Activated CD4-positive, alpha-beta T cell treated with anti-CD3 and anti-CD28 coated beads, Interleukin-2, amount 50 U/mL, for 48 hours (primary cell): ENCODE results near the gene SYNE2.

Source experiments
- DNase-seq, 2 experiments: peaks; one replicate each; pipeline ENCODE4 v3.0.0-alpha.2; 2020

The SYNE2 gene

DNA sequence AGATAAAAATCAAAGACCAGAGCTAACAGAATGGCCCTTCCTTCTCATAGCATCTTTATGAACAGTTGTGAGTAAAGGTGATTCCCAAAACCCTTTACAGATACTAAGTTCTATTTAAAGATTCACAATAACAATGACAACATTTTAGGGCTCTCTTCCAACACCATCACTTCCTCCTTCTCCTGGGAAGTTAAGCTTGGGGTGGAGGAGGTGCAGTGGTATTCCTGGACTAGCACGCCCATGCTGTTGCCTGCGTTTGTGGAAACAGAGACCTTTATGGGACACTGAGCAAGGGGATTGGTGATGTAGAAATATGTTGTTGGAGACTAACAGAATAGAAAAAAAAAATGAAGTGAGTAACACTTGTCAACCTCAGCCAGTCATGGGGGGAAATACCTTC, 22.5 kb downstream of the SYNE2 start:
- no peak for DNase-seq

DNA sequence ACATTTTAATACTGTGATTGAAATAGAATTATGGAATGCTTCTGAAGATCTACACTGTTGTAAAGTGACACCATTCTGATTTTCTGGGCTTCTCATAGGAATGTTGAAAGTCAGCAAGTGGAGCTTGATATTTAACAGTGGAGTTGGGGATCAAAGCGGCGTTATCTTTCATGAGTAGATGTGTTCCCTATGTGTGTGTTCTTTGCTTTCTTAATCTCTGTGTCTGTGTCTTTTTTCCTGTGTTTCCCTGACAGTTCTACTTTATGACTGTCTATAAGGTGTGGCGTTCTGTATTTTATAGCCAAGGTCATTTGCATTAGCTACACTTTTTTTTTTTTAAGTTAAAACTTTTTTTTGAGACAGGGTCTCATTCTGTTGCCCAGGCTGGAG, 24.7 kb downstream of the SYNE2 start:
- DNase-seq: no peak

DNA sequence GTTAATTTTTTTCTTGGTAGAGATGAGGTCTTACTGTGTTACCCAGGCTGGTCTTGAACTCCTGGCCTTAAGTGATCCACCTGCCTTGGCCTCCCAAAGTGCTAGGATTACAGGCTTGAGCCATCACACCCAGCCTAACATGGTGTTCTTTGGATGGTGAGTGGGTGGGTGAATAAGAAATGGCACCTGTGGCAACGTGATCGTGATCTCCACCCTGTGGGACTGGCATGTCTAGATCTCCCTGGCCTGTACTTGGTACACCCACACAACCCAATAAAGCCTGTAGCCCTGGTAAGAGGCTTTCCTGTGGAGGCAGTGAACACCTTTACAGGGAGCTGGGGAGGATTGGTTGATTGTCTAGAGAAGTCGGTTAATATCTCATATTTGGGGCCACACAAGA, 25.2 kb downstream of the SYNE2 start:
- DNase-seq: no peak

GRCh38 chr14:63878792-63879191, 26.0 kb downstream of the SYNE2 start:
- no peak for DNase-seq

DNA sequence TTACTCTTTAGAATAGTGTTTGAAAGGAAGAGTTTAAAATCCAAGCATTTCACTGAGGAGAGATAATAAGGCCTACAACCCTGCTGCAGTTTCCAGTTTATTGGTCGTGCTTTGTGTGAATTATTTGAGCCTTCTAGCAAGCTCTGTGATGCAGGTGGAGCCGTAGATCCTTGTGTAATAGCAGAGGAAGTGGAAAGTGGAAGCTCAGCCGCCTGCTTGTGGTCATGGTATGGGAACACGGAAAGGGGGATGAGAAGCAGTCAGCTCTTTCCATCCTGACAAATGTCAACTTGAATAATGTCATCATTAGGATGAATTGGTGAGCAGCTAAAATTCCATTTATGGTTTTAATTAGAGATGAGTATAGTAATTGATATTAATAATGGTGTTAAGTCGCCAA, 29.1 kb downstream of the SYNE2 start:
- no peak for DNase-seq

- no peak for DNase-seq
Measured at GRCh38 chr14:63887899-63888298, 35.1 kb downstream of the SYNE2 start.

- DNase-seq: no peak
Measured at GRCh38 chr14:63890553-63890952, 37.7 kb downstream of the SYNE2 start.

GRCh38 chr14:63891148-63891975, 38.6 kb downstream of the SYNE2 start:
- no peak for DNase-seq

- DNase-seq: no peak
Measured at GRCh38 chr14:63892265-63892664, 39.5 kb downstream of the SYNE2 start.

GRCh38 chr14:63893701-63894458, 41.1 kb downstream of the SYNE2 start:
- no peak for DNase-seq

DNA sequence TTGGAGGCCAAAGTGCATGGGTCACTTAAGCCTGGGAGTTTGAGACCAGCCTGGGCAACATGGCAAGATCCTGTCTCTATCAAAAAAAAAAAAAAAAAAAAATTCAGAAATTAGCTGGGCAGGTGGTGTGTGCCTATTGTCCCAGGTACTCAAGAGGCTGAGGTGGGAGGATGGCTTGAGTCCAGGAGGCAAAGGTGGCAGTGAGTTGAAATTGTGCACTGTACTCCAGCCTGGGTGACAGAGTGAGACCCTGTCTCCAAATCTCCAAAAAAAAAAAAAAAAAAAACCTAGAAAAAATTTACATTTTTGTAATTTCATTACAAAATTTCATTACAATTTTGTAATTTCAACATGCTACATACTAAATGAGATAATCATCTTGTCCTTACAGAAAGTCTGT, 42.7 kb downstream of the SYNE2 start:
- no peak for DNase-seq

DNA sequence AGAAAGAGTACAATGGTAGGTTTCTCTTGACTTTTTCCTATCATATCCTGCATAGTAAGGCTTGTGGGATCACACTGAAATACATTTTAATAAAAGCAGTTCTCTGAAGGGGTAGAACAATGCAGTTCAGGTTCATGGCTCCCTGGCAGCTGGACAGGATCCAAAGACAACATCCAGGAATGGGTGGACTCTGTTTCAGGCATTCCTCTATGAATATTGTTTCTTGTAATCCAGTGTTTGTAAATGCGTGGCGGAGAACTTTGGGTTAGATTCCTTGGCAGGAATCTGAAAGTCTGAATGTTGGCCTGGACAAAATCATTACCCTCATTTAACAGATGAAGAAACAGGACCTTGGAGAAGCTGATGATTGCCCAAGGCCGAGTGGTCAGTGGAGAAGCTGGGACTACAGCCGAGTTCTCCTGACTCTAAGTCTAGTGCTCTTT, 43.5 kb downstream of the SYNE2 start:
- no peak for DNase-seq

DNA sequence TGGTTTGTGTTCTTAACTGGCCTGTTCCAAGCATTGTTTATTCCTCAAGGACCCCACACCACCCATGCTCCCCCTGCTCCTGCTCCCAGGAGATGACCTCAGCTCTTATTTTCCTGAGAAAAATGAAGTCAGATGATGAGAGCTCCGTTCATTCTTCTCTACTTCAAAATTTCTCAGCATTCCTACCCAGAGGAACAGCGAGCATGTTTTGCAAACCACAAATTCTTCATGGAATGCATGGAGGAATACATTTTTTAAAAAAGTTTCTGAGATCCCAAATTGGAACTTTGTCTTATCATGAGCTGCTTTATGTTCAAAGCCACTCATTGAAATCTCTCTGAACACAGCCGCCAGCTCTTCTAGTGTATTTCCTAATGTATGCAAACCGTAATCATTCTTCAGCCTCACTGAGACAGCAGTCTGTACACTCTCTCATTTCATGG, 44.9 kb downstream of the SYNE2 start:
- DNase-seq: no peak

GRCh38 chr14:63899953-63900352, 47.1 kb downstream of the SYNE2 start:
- no peak for DNase-seq

DNA sequence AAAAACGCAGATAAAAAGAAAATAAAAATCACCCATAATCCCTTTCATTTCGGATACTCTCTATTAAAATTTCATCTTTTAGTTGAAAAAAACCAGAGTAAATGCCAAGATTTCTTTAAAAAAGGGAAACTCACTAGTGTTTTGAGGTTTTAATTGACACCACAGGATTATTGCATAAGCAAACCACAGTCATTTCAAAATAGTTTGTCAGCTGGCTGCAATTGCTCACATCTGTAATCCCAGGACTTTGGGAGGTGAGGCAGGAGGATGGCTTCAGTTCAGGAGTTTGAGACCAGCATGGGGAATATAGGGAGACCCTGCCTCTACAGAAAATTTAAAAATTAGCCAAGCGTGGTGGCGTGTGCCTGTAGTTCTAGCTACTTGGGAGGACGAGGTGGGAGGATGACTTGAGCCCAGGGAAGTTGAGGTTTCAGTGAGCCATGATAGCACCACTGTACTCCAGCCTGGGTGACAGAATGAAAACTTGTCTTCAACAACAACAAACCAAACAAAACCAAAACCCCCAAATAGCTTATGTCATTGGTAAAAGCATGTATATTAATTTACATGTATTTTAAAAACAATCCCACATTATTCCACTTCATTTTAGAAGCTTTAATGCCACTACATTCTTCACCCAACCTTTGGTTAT, 48.8 kb downstream of the SYNE2 start:
- DNase-seq: no peak

- DNase-seq: no peak
Measured at GRCh38 chr14:63902375-63902976, 49.7 kb downstream of the SYNE2 start.

GRCh38 chr14:63904724-63905123, 51.9 kb downstream of the SYNE2 start:
- no peak for DNase-seq

DNA sequence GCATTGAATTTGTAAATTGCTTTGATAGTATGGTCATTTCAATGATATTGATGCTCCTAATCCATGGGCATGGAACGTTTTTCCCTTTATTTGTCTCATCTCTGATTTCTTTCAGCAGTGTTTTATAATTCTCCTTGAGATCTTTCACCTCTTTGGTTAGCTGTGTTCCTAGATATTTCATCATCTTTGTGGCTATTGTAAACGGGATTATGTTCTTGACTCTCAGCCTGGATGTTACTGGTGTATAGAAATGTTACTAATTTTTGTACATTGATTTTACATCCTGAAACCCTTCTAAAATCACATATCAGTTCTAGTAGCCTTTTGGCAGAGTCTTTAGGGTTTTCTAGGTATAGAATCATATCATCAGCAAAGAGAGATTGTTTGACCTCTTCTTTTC, 52.6 kb downstream of the SYNE2 start:
- no peak for DNase-seq

DNA sequence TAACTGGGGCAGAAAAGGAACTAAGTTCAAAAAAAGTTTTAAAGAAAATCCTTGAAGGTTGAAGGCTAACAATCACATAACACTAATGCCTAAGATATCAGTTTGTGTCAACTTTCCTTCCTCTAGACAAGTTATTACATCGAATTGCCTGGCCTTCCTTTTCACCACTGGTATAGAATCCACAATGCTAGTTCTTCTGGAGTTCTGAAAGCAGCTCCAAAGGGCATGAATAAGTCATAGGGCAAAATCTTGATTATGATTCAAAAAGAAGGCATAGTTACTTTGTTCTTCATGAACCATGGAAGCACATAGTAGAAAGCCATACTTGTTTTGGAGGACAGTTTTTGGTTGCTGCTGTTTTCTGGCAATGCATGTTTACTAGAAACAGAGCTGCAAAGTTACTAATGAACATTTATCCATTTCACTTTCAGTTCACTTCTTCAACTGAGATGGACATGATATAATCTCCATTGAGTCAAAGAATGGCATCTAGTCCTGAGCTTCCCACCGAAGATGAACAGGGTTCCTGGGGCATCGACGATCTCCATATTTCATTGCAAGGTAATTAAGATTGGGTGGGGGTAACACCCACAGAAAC, 56.0 kb downstream of the SYNE2 start:
- no peak for DNase-seq

DNA sequence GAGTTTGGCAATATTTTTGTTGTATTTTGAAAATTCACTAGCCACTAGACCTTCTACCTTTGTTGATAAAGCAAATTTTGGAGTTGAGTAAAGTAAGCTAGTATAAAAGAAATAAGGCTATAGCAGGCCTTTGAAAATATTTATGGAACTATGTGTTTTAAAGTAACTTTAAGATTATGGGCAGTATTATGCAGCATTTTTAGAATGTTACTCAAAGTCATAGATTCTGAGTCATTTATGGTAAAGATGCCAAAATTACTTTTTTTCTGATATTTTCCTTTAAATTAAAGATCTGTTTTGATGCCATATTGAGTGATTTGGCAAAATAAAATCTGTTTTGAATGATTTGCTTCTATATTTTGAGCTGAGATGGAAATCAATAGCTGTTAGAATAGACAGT, 57.2 kb downstream of the SYNE2 start:
- DNase-seq: no peak

DNA sequence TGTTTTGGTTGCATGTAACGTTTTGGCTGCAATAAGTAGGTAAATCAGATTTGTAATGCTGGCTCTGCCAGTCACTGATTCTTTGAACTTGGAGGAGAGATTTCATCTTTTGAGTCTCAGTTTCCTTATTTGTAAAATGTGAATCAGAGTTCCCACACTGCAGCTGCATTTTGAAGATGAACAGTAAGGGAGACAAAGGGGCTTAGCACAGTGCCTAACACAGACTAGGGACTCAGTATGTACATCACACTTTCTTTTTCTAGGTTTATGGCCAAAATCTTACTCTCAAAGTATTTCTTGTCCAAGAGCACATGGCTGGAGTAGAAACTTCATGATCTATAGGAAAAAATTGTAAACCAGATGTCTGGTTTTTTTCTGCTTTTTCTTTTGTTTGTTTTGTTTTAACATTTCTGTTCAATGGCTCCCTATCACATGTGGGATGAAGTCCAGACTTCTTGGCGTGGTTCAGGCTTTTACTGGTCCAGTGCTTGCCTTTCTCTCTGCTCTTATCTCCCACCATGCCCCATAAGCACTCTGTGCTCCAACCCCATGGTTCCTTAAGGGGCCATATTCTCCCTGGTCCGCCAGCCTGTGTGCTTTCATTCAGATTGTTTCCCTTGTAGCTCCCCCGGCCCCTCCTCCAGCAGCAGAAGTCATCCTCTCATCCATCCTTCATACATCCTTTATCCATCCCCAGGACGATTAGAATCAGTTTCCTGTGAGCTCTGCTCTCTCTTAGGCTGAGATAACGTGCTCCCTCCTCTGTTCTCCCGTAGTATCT, 58.0 kb downstream of the SYNE2 start:
- no peak for DNase-seq

- no peak for DNase-seq
Measured at GRCh38 chr14:63911404-63911803, 58.6 kb downstream of the SYNE2 start.
